Measurements from ENCODE around the gene SEMA4F.

The SEMA4F gene

GRCh38 chr2:74694281-74694680 is 40.2 kb downstream of the SEMA4F start:
- TF ChIP-seq CTCF (conservative IDR thresholded peaks at IDR 0.05) = no peak
- no peak for TF ChIP-seq ZFX (IDR thresholded peaks at IDR 0.05)
- no peak overlapping the region for H3K27ac ChIP-seq

- TF ChIP-seq ZFX (IDR thresholded peaks at IDR 0.05) = no peak
- no peak for TF ChIP-seq CTCF (conservative IDR thresholded peaks at IDR 0.05)
- H3K27ac ChIP-seq = no peak overlapping the region
These were observed 41.6 kb downstream of the SEMA4F start for GRCh38 chr2:74695663-74696062.

DNA sequence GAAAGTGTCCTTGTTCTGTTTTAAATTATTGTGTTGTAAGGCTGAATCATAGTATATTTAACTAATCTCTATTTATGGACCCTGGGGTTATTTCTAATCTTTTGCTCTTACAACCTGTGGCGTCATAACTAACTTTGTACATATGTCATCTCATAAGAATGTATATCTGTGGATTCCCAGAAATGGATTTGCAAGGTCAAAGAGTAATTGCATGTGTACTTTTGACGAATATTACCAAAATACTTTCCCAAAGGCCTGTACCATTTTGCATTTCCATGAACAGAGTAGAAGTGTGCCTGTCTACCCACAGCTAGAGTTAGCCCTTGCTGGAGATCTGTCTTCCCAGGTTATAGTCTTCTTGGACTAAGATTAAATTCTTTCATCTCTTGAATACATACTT is 42.8 kb downstream of the SEMA4F start:
- TF ChIP-seq CTCF (conservative IDR thresholded peaks at IDR 0.05) = no peak
- TF ChIP-seq ZFX (IDR thresholded peaks at IDR 0.05) = no peak

GRCh38 chr2:74700643-74701372 is 46.8 kb downstream of the SEMA4F start:
- H3K27ac ChIP-seq = no peak overlapping the region
- no peak for TF ChIP-seq CTCF (conservative IDR thresholded peaks at IDR 0.05)
- no peak for TF ChIP-seq ZFX (IDR thresholded peaks at IDR 0.05)

More for the DNA sequence above, 42.8 kb downstream of the SEMA4F start:
- H3K27ac ChIP-seq = no peak overlapping the region

- TF ChIP-seq CTCF (conservative IDR thresholded peaks at IDR 0.05) = no peak
- TF ChIP-seq ZFX (IDR thresholded peaks at IDR 0.05) = no peak
These were observed 48.1 kb downstream of the SEMA4F start for GRCh38 chr2:74702001-74702715.

DNA sequence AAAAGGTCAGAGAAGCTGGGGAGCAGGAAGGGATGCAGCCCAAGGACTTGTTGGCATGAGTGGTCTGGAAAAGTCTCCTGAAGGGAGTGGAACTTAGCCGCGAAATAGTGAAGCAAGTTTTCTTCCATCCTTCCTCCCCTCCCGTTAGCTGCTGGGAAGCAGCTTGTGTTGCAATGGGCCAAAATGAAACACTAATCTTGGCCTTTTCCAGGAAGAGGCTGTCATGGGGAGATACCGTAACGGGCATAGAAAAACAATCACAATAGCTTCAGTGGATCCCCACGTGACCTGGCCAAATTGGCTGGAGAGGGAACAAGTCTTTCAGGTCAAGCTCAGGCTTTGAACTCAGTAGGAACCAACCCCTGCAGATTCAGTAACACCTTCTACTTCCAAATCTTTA is 49.3 kb downstream of the SEMA4F start:
- no peak overlapping the region for H3K27ac ChIP-seq
- TF ChIP-seq CTCF (conservative IDR thresholded peaks at IDR 0.05) (no peak), ZFX (IDR thresholded peaks at IDR 0.05) (no peak)

More at GRCh38 chr2:74702001-74702715, 48.1 kb downstream of the SEMA4F start:
- H3K27ac ChIP-seq = no peak overlapping the region

- H3K27ac ChIP-seq = no peak overlapping the region
- no peak for TF ChIP-seq CTCF (conservative IDR thresholded peaks at IDR 0.05)
- no peak for TF ChIP-seq ZFX (IDR thresholded peaks at IDR 0.05)
These were observed 50.2 kb downstream of the SEMA4F start for GRCh38 chr2:74704216-74704615.
